Upper lobe of right lung (tissue), 1 donor: ENCODE data around the gene PKLR. TPM values are rescaled to one million over a fixed set of nuclear protein-coding genes. Genes with fewer than 3 reads are reported as not detected.

ENCODE experiments used
- ATAC-seq: fragments of 200-7000 bp; cut with Tn5 transposase; one replicate; pipeline ENCODE4 v1.9.1; 2020; ENCODE audit warnings: mild to moderate bottlenecking, moderate library complexity
- DNase-seq: peaks from one replicate; pipeline ENCODE4 v3.0.0-alpha.2; 2020
- H3K27ac ChIP-seq: fragments of 200-600 bp; one replicate; pipeline ENCODE4 v1.8.0; 2022
- H3K27me3 ChIP-seq: fragments of 200-600 bp; one replicate; pipeline ENCODE4 v1.8.0; 2022; ENCODE audit warnings: mild to moderate bottlenecking
- H3K36me3 ChIP-seq: fragments of 200-600 bp; one replicate; pipeline ENCODE4 v1.8.0; 2022
- H3K4me1 ChIP-seq: fragments of 200-600 bp; one replicate; pipeline ENCODE4 v1.8.0; 2022
- H3K4me3 ChIP-seq: fragments of 200-600 bp; one replicate; pipeline ENCODE4 v1.8.0; 2022; ENCODE audit warnings: mild to moderate bottlenecking
- H3K9me3 ChIP-seq: fragments of 200-600 bp; one replicate; pipeline ENCODE4 v1.8.0; 2022
- CTCF ChIP-seq: fragments of 200-600 bp; IDR thresholded peaks from one replicate; pipeline ENCODE4 v1.8.0; 2022; ENCODE audit warnings: antibody characterized with exemption
- intact Hi-C: fragments of 100-400 bp; cut with DNase I; formaldehyde crosslinking; loops from one replicate; pipeline ENCODE4 v1.11.0; 2022
- total RNA-seq: library from RNA; stranded (reverse); fragmentation: NEBNext Ultra II Directional; extraction: Animal tissue kit (Norgen Biotek cat#: 25700); gene quantifications from one replicate; pipeline ENCODE4 v1.2.1, GENCODE V29; 2021
- donor health status: DM: no; HTN: yes; CAD: no; lungs with severe emphysema.

The PKLR gene
- total RNA-seq, 1 donor from 2014 or later = not detected

- no peak for DNase-seq
- intact Hi-C loops = no loop called here
- Histone ChIP-seq H3K4me3 (peak overlapping the region; percentile 68), H3K27me3 (no peaks in the 10 kb centered on the region), H3K9me3 (no peaks in the 10 kb centered on the region), H3K4me1 (peaks cover 20% of the 10 kb centered on the region), H3K27ac (peak overlapping the region; percentile 90), H3K36me3 (peaks cover 38% of the 10 kb centered on the region)
- ATAC-seq = peak; percentile 60
- no peak for TF ChIP-seq CTCF
These were observed 28.5 kb downstream of the PKLR start for GRCh38 chr1:155272466-155273342.

- intact Hi-C loops = no loop called here
These were observed 31.9 kb downstream of the PKLR start for GRCh38 chr1:155269381-155269780.

GRCh38 chr1:155268630-155269029 lies 32.6 kb downstream of the PKLR start:
- H3K27ac ChIP-seq = no peak overlapping the region
- DNase-seq (no peak), ATAC-seq (no peak)
- H3K4me3 ChIP-seq = no peak overlapping the region
- intact Hi-C loops = no loop called here
- peaks cover 11% of the 10 kb centered on the region for H3K4me1 ChIP-seq
- TF ChIP-seq CTCF = no peak
- H3K27me3 ChIP-seq = no peaks in the 10 kb centered on the region
- peaks cover 79% of the 10 kb centered on the region for H3K36me3 ChIP-seq
- no peaks in the 10 kb centered on the region for H3K9me3 ChIP-seq

More at GRCh38 chr1:155269381-155269780, 31.9 kb downstream of the PKLR start:
- Histone ChIP-seq H3K4me1 (peaks cover 15% of the 10 kb centered on the region), H3K27ac (no peak overlapping the region), H3K9me3 (no peaks in the 10 kb centered on the region), H3K36me3 (peaks cover 71% of the 10 kb centered on the region), H3K4me3 (no peak overlapping the region), H3K27me3 (no peaks in the 10 kb centered on the region)
- TF ChIP-seq CTCF = no peak
- ATAC-seq = no peak
- DNase-seq = no peak

GRCh38 chr1:155267373-155267772 lies 33.9 kb downstream of the PKLR start:
- DNase-seq (no peak), ATAC-seq (no peak)
- H3K4me1 ChIP-seq = peaks cover 14% of the 10 kb centered on the region
- no peak for TF ChIP-seq CTCF
- H3K27ac ChIP-seq = no peak overlapping the region
- intact Hi-C loops = no loop called here
- H3K4me3 ChIP-seq = no peak overlapping the region
- no peaks in the 10 kb centered on the region for H3K27me3 ChIP-seq
- peaks cover 88% of the 10 kb centered on the region for H3K36me3 ChIP-seq
- no peaks in the 10 kb centered on the region for H3K9me3 ChIP-seq

- intact Hi-C loops = no loop called here
- ATAC-seq (no peak), DNase-seq (no peak)
- Histone ChIP-seq H3K4me1 (peaks cover 7% of the 10 kb centered on the region), H3K36me3 (peaks cover 88% of the 10 kb centered on the region), H3K27me3 (no peaks in the 10 kb centered on the region), H3K4me3 (no peak overlapping the region), H3K9me3 (no peaks in the 10 kb centered on the region), H3K27ac (no peak overlapping the region)
- TF ChIP-seq CTCF = no peak
These were observed 34.7 kb downstream of the PKLR start for GRCh38 chr1:155266553-155266952.
